ENCODE measurements around the gene SHKBP1. TPM values are rescaled to one million over a fixed set of nuclear protein-coding genes. Genes with fewer than 3 reads are reported as not detected.

SHKBP1 gene
- total and polyA plus RNA-seq, 4 donors: 21.1 to 191 (median 97.1) TPM

Other genes starting within 250 kb of the SHKBP1 start
- 10 to 100 TPM in 1 of 2 donors, 1 to 10 TPM in 1; 9.8 to 18.0 TPM for gene C19orf47, start 228.5 kb upstream of the SHKBP1 start, total RNA-seq
- 10 to 100 TPM; 11.7 to 26.3 TPM for gene C19orf47, start 228.5 kb upstream of the SHKBP1 start, polyA plus RNA-seq
- 100 to 1,000 TPM; 257 to 407 TPM for gene PLD3, start 228.2 kb upstream of the SHKBP1 start, total RNA-seq
- gene PLD3, start 228.2 kb upstream of the SHKBP1 start, polyA plus RNA-seq: 100 to 1,000 TPM; 205 to 219 TPM
- under 1 TPM in 1 of 2 donors, not detected in 1; 0.43 TPM for gene HIPK4, start 186.7 kb upstream of the SHKBP1 start, total RNA-seq
- under 1 TPM; 0.10 to 0.22 TPM for gene HIPK4, start 186.7 kb upstream of the SHKBP1 start, polyA plus RNA-seq
- 10 to 100 TPM; 25.6 to 43.8 TPM for gene PRX, start 163.5 kb upstream of the SHKBP1 start, total RNA-seq
- gene PRX, start 163.5 kb upstream of the SHKBP1 start, polyA plus RNA-seq: 10 to 100 TPM; 16.9 to 30.1 TPM
- gene SERTAD1, start 150.9 kb upstream of the SHKBP1 start, total RNA-seq: 10 to 100 TPM; 10.8 to 25.1 TPM
- gene SERTAD1, start 150.9 kb upstream of the SHKBP1 start, polyA plus RNA-seq: 10 to 100 TPM; 23.3 to 37.9 TPM
- gene SERTAD3, start 132.5 kb upstream of the SHKBP1 start, total RNA-seq: 10 to 100 TPM; 33.0 to 37.5 TPM
- 10 to 100 TPM; 28.9 to 34.6 TPM for gene SERTAD3, start 132.5 kb upstream of the SHKBP1 start, polyA plus RNA-seq
- 100 to 1,000 TPM; 135 to 190 TPM for gene BLVRB, start 111.1 kb upstream of the SHKBP1 start, total RNA-seq
- 100 to 1,000 TPM; 331 to 413 TPM for gene BLVRB, start 111.1 kb upstream of the SHKBP1 start, polyA plus RNA-seq
- gene SPTBN4, start 109.9 kb upstream of the SHKBP1 start, total RNA-seq: under 1 TPM; 0.68 to 0.80 TPM
- gene SPTBN4, start 109.9 kb upstream of the SHKBP1 start, polyA plus RNA-seq: under 1 TPM; 0.58 to 0.75 TPM
- gene LTBP4, start 24.5 kb downstream of the SHKBP1 start, total RNA-seq: 100 to 1,000 TPM; 203 to 290 TPM
- 10 to 100 TPM; 73.0 to 99.4 TPM for gene LTBP4, start 24.5 kb downstream of the SHKBP1 start, polyA plus RNA-seq
- 10 to 100 TPM; 18.5 to 41.2 TPM for gene NUMBL, start 113.8 kb downstream of the SHKBP1 start, total RNA-seq
- 10 to 100 TPM; 13.2 to 15.7 TPM for gene NUMBL, start 113.8 kb downstream of the SHKBP1 start, polyA plus RNA-seq
- 10 to 100 TPM; 45.4 to 78.8 TPM for gene COQ8B, start 140.0 kb downstream of the SHKBP1 start, total RNA-seq
- 10 to 100 TPM; 34.7 to 59.1 TPM for gene COQ8B, start 140.0 kb downstream of the SHKBP1 start, polyA plus RNA-seq
- gene ITPKC, start 140.2 kb downstream of the SHKBP1 start, total RNA-seq: 10 to 100 TPM; 28.0 to 38.5 TPM
- gene ITPKC, start 140.2 kb downstream of the SHKBP1 start, polyA plus RNA-seq: 10 to 100 TPM; 47.6 to 97.2 TPM
- gene ACTMAP, start 173.6 kb downstream of the SHKBP1 start, total RNA-seq: 10 to 100 TPM in 1 of 2 donors, 1 to 10 TPM in 1; 5.3 to 23.7 TPM
- 10 to 100 TPM in 1 of 2 donors, 1 to 10 TPM in 1; 6.8 to 27.7 TPM for gene ACTMAP, start 173.6 kb downstream of the SHKBP1 start, polyA plus RNA-seq
- 10 to 100 TPM; 47.4 to 77.4 TPM for gene SNRPA, start 174.3 kb downstream of the SHKBP1 start, total RNA-seq
- gene SNRPA, start 174.3 kb downstream of the SHKBP1 start, polyA plus RNA-seq: 10 to 100 TPM; 44.5 to 69.9 TPM
- 1 to 10 TPM in 1 of 2 donors, not detected in 1; 3.2 TPM for gene MIA, start 198.6 kb downstream of the SHKBP1 start, total RNA-seq
- 1 to 10 TPM in 1 of 2 donors, under 1 TPM in 1; 0.75 to 4.6 TPM for gene MIA, start 198.6 kb downstream of the SHKBP1 start, polyA plus RNA-seq
- gene RAB4B, start 201.4 kb downstream of the SHKBP1 start, total RNA-seq: 10 to 100 TPM; 11.5 to 73.0 TPM
- 10 to 100 TPM; 78.6 to 90.9 TPM for gene RAB4B, start 201.4 kb downstream of the SHKBP1 start, polyA plus RNA-seq
- gene EGLN2, start 222.3 kb downstream of the SHKBP1 start, total RNA-seq: 100 to 1,000 TPM; 130 to 157 TPM
- 100 to 1,000 TPM; 132 to 133 TPM for gene EGLN2, start 222.3 kb downstream of the SHKBP1 start, polyA plus RNA-seq